ENCODE results near the gene ARMC7. TPM values are rescaled to one million over a fixed set of nuclear protein-coding genes. Genes with fewer than 3 reads are reported as not detected.

Gene ARMC7
- total RNA-seq, 1 experiment from 2014 or later = 48.7 TPM

DNA sequence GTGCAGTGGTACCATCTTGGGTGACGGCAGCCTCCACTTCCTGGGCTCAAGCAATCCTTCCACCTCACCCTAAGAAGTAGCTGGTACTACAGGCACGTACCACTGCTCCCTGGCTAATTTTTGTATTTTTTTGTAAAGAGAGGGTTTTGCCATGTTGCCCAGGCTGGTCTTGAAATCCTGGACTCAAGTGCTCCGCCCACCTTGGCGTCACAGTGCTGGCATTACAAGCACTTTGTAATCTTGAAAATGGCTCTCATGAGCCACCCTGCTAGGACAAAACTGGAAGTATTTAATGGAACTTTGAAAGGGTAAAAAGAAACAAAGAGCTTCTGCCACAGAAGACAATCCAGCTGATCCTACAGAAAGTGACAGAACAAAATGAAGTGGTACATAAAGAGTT, 63.8 kb downstream of the ARMC7 start:
- TF ChIP-seq, protein P1, sequence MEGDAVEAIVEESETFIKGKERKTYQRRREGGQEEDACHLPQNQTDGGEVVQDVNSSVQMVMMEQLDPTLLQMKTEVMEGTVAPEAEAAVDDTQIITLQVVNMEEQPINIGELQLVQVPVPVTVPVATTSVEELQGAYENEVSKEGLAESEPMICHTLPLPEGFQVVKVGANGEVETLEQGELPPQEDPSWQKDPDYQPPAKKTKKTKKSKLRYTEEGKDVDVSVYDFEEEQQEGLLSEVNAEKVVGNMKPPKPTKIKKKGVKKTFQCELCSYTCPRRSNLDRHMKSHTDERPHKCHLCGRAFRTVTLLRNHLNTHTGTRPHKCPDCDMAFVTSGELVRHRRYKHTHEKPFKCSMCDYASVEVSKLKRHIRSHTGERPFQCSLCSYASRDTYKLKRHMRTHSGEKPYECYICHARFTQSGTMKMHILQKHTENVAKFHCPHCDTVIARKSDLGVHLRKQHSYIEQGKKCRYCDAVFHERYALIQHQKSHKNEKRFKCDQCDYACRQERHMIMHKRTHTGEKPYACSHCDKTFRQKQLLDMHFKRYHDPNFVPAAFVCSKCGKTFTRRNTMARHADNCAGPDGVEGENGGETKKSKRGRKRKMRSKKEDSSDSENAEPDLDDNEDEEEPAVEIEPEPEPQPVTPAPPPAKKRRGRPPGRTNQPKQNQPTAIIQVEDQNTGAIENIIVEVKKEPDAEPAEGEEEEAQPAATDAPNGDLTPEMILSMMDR (IDR thresholded peaks at IDR 0.05) = no peak
- TF ChIP-seq POLR2AphosphoS5 (IDR thresholded peaks at IDR 0.05; ENCODE audit: low read depth, low read length) (no peak), TCF7L2 (IDR thresholded peaks at IDR 0.05; ENCODE audit: low read depth, low read length) (no peak), SIN3A (IDR thresholded peaks at IDR 0.05; ENCODE audit: borderline replicate concordance, insufficient read depth, low read depth, low read length) (no peak)
- TF ChIP-seq, protein P2, sequence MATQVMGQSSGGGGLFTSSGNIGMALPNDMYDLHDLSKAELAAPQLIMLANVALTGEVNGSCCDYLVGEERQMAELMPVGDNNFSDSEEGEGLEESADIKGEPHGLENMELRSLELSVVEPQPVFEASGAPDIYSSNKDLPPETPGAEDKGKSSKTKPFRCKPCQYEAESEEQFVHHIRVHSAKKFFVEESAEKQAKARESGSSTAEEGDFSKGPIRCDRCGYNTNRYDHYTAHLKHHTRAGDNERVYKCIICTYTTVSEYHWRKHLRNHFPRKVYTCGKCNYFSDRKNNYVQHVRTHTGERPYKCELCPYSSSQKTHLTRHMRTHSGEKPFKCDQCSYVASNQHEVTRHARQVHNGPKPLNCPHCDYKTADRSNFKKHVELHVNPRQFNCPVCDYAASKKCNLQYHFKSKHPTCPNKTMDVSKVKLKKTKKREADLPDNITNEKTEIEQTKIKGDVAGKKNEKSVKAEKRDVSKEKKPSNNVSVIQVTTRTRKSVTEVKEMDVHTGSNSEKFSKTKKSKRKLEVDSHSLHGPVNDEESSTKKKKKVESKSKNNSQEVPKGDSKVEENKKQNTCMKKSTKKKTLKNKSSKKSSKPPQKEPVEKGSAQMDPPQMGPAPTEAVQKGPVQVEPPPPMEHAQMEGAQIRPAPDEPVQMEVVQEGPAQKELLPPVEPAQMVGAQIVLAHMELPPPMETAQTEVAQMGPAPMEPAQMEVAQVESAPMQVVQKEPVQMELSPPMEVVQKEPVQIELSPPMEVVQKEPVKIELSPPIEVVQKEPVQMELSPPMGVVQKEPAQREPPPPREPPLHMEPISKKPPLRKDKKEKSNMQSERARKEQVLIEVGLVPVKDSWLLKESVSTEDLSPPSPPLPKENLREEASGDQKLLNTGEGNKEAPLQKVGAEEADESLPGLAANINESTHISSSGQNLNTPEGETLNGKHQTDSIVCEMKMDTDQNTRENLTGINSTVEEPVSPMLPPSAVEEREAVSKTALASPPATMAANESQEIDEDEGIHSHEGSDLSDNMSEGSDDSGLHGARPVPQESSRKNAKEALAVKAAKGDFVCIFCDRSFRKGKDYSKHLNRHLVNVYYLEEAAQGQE (IDR thresholded peaks at IDR 0.05; ENCODE audit: insufficient read depth in 1 of 2, low read depth in 2 of 2, low read length in 1 of 2) = no peak
- Histone ChIP-seq H3K27ac (ENCODE audit: low read length) (no peak overlapping the region), H3K27me3 (ENCODE audit: control insufficient read depth, insufficient read depth, low read length) (no peaks in the 10 kb centered on the region), H3K4me1 (ENCODE audit: control insufficient read depth, insufficient read depth, low read length) (no peaks in the 10 kb centered on the region), H3K9me3 (ENCODE audit: control insufficient read depth, insufficient read depth, low read depth, low read length) (no peaks in the 10 kb centered on the region), H3K4me3 (ENCODE audit: low read depth in 2 of 2, low read length in 2 of 2) (no peak overlapping the region), H3K36me3 (ENCODE audit: control insufficient read depth, insufficient read depth, low read length) (peaks cover 8% of the 10 kb centered on the region)
- ChIA-PET CTCF (interaction anchor here (0.6 kb wide), 1 partner anchor 114 kb away, joined by 4 read pairs; no protein-coding TSS in a partner anchor), POLR2A (no interaction called here)
- BruUV-seq (replicated peaks) = no TSS peak
- DNase-seq (ENCODE audit: low read depth, low spot score) = no peak
- intact Hi-C loops (cut with micrococcal nuclease; ENCODE audit: unreplicated experiment) (no loop called here), in situ Hi-C loops (cut with HindIII; ENCODE audit: low pct_unique_long_range_greater_than_20kb, low sequenced_read_pairs) (no loop called here)
- no peak for ATAC-seq

DNA sequence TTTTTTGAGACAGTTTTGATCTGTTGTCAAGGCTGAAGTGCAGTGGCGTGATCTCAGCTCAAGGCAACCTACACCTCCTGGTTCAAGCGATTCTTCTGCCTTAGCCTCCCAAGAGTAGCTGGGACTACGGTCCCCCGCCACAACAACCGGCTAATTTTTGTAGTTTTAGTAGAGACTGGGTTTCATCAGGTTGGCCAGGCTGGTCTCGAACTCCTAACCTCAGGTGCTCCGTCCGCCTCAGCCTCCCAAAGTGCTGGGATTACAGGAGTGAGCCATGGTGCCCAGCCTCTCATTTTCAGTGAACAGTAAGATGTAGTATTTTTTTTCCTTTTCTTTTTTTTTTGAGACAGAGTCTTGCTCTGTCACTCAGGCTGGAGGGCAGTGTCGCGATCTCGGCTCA, 65.2 kb downstream of the ARMC7 start:
- DNase-seq (ENCODE audit: low read depth, low spot score) (no peak), ATAC-seq (no peak)
- peaks cover 12% of the 10 kb centered on the region for H3K36me3 ChIP-seq (ENCODE audit: control insufficient read depth, insufficient read depth, low read length)
- CTCF ChIA-PET = no interaction called here
- TF ChIP-seq SIN3A (IDR thresholded peaks at IDR 0.05; ENCODE audit: borderline replicate concordance, insufficient read depth, low read depth, low read length) (no peak), TCF7L2 (IDR thresholded peaks at IDR 0.05; ENCODE audit: low read depth, low read length) (no peak), POLR2AphosphoS5 (IDR thresholded peaks at IDR 0.05; ENCODE audit: low read depth, low read length) (no peak)
- TF ChIP-seq, protein P2 (IDR thresholded peaks at IDR 0.05; ENCODE audit: insufficient read depth in 1 of 2, low read depth in 2 of 2, low read length in 1 of 2) = no peak
- TF ChIP-seq, protein P1 (IDR thresholded peaks at IDR 0.05) = no peak
- H3K4me3 ChIP-seq (ENCODE audit: low read depth in 2 of 2, low read length in 2 of 2) = no peak overlapping the region
- H3K9me3 ChIP-seq (ENCODE audit: control insufficient read depth, insufficient read depth, low read depth, low read length) = no peaks in the 10 kb centered on the region
- H3K27ac ChIP-seq (ENCODE audit: low read length) = no peak overlapping the region
- no TSS peak for BruUV-seq (replicated peaks)
- POLR2A ChIA-PET = no interaction called here
- no peaks in the 10 kb centered on the region for H3K27me3 ChIP-seq (ENCODE audit: control insufficient read depth, insufficient read depth, low read length)
- in situ Hi-C loops (cut with HindIII; ENCODE audit: low pct_unique_long_range_greater_than_20kb, low sequenced_read_pairs) = no loop called here
- H3K4me1 ChIP-seq (ENCODE audit: control insufficient read depth, insufficient read depth, low read length) = no peaks in the 10 kb centered on the region; the same call in 1 of the 2 replicates
- intact Hi-C loops (cut with micrococcal nuclease; ENCODE audit: unreplicated experiment) = no loop called here
